ENCODE data around the gene SCRN3.
"Not testable (repeated sequence)": the region's sequence is repeated elsewhere in the genome, so short reads cannot be mapped to it uniquely, and the experiment has no call there.

The SCRN3 gene

GRCh38 chr2:174410039-174410438 lies 14.5 kb downstream of the SCRN3 start:
- not testable (repeated sequence) for DNase-seq

DNA sequence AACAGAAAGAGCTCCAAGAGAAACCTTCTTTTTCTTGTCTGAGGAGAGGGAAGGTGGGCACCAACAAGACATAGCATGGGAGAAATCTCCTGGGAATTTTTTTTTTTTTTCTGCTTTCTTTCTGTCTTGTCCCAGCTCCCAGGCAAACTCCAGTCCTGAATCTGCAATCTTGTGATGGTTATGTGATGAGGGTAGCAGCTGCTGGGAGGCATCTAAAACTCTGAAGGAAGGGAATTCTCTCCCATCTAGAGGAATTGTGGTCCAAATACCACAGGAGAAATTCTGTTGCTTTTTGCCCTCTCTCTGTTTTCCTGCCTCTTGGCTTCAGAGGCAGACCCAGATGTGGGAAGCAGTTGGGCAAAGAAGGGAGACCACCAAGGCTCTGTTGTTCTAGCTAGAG lies 16.7 kb downstream of the SCRN3 start:
- no peak for DNase-seq

DNA sequence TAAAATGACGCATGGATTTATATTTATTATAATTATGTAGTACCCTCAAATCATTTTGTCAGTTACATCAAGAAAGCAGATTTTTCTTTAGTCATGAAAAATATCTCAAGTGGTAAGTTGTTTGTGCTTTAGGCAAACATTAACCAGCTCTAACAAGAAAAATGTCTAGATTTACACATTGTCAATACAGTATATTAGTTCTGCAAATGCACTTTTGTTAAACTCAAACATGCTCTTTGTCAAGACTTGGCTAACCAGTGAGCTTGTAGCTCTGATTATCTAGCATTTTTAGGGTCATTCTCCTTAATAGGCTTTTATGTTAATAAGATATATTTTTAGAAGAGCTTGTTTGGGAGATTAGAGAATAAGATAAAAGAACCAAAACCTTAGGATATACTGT lies 32.7 kb downstream of the SCRN3 start:
- no peak for DNase-seq

DNA sequence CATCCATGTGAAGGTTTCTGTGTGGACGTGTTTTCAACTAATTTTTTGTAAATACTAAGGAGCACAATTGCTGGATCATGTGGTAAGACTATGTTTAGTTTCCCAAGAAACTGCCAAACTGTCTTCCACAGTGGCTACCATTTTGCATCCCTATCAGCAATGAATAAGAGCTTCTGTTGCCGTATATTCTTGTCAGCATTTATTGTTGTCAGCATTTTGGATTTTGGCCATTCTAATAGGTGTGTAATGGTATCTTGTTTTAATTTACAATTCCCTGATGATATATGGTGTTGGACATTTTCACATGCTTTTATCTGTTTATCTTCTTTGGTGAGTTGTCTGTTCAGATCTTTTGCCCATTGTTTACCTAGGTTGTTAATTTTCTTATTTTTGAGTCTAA lies 34.5 kb downstream of the SCRN3 start:
- no peak for DNase-seq

DNA sequence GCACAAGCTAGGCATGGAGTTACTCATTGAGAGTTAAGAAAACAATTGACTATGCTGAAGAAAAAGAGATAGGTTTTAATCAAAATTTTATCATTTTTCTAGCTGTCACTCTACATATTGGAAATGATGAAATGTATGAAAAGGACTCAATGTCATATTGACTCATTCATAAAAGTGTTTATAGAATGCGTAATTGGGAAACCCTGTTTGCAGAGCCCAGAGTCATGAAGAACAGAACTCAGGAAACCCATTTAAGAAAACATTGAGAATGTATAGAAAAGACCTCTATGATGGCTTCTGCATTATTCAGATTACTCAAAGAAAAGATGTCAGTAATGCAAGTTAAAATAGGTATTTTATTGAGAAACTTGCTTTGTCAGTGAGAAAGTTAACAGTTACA lies 36.4 kb downstream of the SCRN3 start:
- no peak for DNase-seq

DNA sequence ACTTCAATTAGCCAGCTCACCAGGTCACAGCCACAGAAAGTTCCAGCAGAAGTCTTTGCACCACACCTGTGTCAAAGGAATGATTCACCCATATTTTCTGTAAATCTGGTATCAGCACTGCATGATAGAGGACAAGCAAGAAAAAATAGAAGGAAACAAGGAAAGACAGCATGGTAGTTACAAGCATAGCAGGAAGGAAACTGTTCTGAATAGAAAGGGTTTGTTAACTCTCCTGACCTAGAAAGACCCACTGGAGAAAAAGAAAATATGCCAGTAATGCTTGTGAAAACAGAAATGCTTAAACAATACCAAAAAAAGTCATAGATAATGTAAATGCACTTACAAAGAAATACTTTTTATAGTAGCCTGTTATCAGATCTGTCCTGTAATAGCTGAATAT lies 40.8 kb downstream of the SCRN3 start:
- DNase-seq, result no peak

- DNase-seq, result no peak
These were observed 42.8 kb downstream of the SCRN3 start for GRCh38 chr2:174438146-174438886.

DNA sequence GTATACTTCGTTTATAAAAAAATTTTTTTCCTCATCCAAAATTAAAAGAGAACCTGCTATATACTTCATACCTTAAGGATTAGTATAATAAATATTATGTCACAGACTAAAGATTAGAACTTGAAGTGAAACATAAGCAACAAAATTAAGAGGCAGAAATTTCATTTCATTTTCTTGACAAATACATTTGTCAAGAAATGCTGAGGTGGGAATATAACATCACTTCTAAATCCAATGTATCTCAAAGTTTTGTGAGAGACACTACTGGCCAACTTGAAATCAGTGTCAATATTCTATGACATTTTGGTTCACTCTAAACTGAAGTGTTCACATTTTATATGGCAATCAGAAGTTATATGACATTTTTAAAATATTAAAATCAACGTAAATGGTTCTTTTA lies 43.8 kb downstream of the SCRN3 start:
- DNase-seq, result no peak

- DNase-seq, result no peak
These were observed 44.4 kb downstream of the SCRN3 start for GRCh38 chr2:174439950-174440349.

- DNase-seq, result no peak
These were observed 47.3 kb downstream of the SCRN3 start for GRCh38 chr2:174442546-174443510.

GRCh38 chr2:174444761-174445160 lies 49.2 kb downstream of the SCRN3 start:
- no peak for DNase-seq

DNA sequence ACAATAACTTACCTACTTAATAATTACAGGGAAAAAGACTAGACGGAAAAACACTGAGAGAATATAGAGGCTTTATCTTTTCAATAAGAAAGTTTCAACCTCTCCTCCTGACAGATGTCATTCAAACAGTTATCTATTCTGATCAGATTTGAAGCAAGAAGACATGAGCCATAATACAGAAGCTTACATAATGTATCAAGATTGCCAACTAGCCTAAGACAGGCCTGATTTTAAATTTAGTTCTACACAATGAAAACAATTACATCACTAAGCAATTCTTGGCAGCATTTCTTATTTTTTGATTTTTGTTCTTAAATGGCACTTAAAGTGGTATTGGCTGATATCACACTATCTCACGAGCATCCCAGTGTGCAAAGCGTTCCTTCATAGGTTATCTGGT lies 49.7 kb downstream of the SCRN3 start:
- no peak for DNase-seq

- no peak for DNase-seq
These were observed 51.0 kb downstream of the SCRN3 start for GRCh38 chr2:174446531-174446930.

DNA sequence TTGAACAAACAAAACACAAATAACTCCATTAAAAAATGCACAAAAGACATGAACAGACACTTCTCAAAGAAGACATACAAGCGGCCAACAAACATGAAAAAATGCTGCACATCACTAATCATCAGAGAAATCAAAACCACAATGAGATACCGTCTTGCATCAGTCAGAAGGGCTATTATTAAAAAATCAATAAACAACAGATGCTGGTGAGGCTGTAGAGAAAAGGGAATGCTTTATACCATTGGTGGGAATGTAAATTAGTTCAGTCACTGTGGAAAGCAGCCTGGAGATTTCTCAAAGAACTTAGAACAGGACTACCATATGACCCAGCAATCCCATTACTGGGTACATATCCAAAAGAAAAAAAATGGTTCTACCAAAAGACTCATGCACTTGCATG lies 53.5 kb downstream of the SCRN3 start:
- no peak for DNase-seq

GRCh38 chr2:174450021-174450816 lies 54.7 kb downstream of the SCRN3 start:
- DNase-seq, result no peak

- DNase-seq, result no peak
These were observed 59.0 kb downstream of the SCRN3 start for GRCh38 chr2:174454566-174454965.

DNA sequence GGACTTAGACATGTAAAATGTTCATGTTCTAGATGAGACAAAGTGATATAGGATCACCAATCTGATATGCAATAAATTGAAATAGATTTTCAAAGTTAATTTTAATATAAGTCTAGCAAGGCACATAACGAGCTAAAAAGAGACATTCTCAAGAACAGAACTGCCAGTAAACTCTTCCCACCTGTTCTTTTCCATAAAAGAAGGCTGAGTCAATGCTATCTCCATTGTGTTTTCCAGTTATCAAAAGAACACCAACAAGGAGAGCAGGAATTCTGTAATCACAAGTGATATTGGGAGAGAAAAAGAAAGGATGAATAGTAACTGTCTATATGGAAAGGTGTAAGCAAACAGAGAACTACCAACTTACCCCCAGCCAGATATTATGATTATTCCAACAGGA lies 65.7 kb downstream of the SCRN3 start:
- no peak for DNase-seq

GRCh38 chr2:174465327-174465726 lies 69.8 kb downstream of the SCRN3 start:
- DNase-seq, result no peak

GRCh38 chr2:174473796-174474195 lies 78.3 kb downstream of the SCRN3 start:
- DNase-seq, result no peak

- no peak for DNase-seq
These were observed 82.2 kb downstream of the SCRN3 start for GRCh38 chr2:174477759-174478158.

Measured in cerebellar nuclear complex (tissue), 1 donor.